Left ventricle myocardium inferior (tissue), 1 donor: ENCODE results near the gene PASK. TPM values are rescaled to one million over a fixed set of nuclear protein-coding genes. Genes with fewer than 3 reads are reported as not detected.

Experiments
- DNase-seq: peaks from one replicate; pipeline ENCODE4 v3.0.0-alpha.2; 2020
- H3K27ac ChIP-seq: fragments of 200-600 bp; replicated peaks from 2 replicates; pipeline ENCODE4 v1.8.0; 2021
- H3K27me3 ChIP-seq: fragments of 200-600 bp; 2 replicates; pipeline ENCODE4 v1.8.0; 2021; ENCODE audit warnings: low read depth
- H3K36me3 ChIP-seq: fragments of 200-600 bp; 2 replicates; pipeline ENCODE4 v1.8.0; 2021
- H3K4me1 ChIP-seq: fragments of 200-600 bp; 2 replicates; pipeline ENCODE4 v1.8.0; 2021
- H3K4me3 ChIP-seq: fragments of 200-600 bp; 2 replicates; pipeline ENCODE4 v1.8.0; 2021; ENCODE audit warnings: mild to moderate bottlenecking, moderate library complexity
- H3K9me3 ChIP-seq: fragments of 200-600 bp; replicated peaks from 2 replicates; pipeline ENCODE4 v1.8.0; 2021
- intact Hi-C: fragments of 100-400 bp; cut with micrococcal nuclease; formaldehyde crosslinking; loops from one replicate; pipeline ENCODE4 v1.11.0; 2022
- total RNA-seq: library from RNA; stranded (reverse); fragmentation: NEBNext Ultra II Directional; extraction: Animal tissue kit (Norgen Biotek cat#: 25700); gene quantifications from one replicate; pipeline ENCODE4 v1.2.1, GENCODE V29; 2021
- TF ChIP-seq, protein P1 (sequence below): fragments of 200-600 bp; IDR thresholded peaks from 2 replicates; pipeline ENCODE4 v1.8.0; 2021; ENCODE audit warnings: antibody characterized with exemption, mild to moderate bottlenecking, borderline replicate concordance
- donor health status: DM: no; HTN: yes; CAD: no; lungs with severe emphysema.

Gene PASK
- total RNA-seq, 1 donor from 2014 or later: 3.4 TPM

DNA sequence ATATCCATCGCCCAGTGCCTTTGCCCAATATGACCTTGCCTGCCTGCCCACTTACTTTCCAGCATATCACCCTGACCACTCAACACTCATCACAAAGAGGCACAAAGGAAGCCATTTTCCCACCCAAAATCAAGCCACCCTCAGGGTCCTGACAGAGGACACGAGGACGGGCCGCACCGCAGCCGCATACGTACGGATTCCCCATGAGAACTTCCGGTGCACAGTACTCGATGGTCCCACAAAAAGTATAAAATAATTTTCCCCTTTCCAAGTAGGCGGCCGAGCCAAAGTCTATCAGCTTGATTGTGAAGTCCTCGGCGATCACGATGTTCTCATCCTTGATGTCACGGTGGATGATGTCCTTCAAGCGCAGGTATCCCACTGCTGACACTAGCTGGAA lies 37.2 kb downstream of the PASK start:
- no peaks in the 10 kb centered on the region for H3K27me3 ChIP-seq
- intact Hi-C loops: no loop called here
- H3K27ac ChIP-seq: no peak overlapping the region
- no peaks in the 10 kb centered on the region for H3K36me3 ChIP-seq
- no peak for DNase-seq
- H3K4me3 ChIP-seq: no peak overlapping the region
- TF ChIP-seq, protein P1, sequence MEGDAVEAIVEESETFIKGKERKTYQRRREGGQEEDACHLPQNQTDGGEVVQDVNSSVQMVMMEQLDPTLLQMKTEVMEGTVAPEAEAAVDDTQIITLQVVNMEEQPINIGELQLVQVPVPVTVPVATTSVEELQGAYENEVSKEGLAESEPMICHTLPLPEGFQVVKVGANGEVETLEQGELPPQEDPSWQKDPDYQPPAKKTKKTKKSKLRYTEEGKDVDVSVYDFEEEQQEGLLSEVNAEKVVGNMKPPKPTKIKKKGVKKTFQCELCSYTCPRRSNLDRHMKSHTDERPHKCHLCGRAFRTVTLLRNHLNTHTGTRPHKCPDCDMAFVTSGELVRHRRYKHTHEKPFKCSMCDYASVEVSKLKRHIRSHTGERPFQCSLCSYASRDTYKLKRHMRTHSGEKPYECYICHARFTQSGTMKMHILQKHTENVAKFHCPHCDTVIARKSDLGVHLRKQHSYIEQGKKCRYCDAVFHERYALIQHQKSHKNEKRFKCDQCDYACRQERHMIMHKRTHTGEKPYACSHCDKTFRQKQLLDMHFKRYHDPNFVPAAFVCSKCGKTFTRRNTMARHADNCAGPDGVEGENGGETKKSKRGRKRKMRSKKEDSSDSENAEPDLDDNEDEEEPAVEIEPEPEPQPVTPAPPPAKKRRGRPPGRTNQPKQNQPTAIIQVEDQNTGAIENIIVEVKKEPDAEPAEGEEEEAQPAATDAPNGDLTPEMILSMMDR: no peak
- H3K9me3 ChIP-seq: no peaks in the 10 kb centered on the region
- H3K4me1 ChIP-seq: no peaks in the 10 kb centered on the region

DNA sequence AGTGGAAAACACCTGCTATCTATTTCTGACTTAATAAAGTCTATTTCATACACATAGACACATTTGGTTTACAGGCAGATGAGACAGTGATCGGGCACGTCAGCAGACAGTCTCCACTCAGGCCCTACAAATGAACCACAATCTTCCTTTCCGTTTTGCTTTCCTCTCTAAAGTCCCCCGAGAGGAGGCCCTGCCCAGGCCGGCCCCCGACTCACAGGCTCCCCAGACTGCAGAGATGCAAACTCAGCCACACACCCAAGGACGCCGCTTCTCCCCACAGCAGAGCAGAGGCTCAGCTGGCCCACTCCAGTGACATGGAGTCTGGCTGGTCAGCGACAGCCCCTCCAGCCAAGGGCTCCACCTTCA lies 37.8 kb downstream of the PASK start:
- Histone ChIP-seq H3K27me3 (no peaks in the 10 kb centered on the region), H3K27ac (no peak overlapping the region), H3K9me3 (no peaks in the 10 kb centered on the region), H3K36me3 (no peaks in the 10 kb centered on the region), H3K4me1 (no peaks in the 10 kb centered on the region), H3K4me3 (no peak overlapping the region)
- DNase-seq: no peak
- intact Hi-C loops: no loop called here
- TF ChIP-seq, protein P1: no peak

DNA sequence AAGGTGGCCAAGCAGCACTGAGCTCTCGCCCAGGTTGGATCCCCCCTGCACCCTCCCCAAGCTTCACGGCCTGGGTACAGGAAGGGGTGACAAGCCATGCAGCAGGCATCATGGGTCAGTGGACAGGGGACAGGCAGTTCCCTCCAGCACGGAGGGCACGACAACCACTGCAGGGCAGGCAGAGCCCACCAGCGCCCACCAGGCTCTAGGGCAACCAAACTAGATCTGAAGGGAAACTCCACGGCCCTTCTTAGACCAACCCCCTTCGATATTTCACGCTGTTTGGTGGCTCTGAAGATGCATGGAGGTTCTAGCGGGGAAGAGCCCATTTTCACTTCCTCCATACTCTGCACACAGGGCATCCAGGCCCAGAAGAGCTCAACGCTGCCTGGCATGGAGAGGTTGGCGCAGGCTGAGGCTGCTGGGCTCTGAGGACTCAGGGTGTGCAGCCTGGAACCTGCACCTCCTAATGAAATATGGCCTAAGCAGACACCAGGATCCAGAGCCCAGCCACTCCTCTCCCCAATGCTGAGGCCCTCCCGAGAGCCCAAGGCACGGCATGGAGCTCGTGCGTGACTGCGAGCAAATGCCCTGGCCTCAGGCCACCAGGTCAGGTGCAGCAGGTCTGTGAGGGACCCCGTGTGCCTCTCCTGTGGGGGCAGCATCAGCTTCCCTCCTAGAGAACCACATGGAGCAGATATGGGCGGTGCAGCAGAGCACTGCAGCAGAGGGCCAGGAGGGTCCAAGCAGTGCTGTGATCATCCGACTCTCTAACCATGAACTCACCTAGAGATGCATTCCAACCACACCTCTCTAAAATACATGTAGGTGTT lies 38.4 kb downstream of the PASK start:
- H3K9me3 ChIP-seq: no peaks in the 10 kb centered on the region
- H3K27ac ChIP-seq: no peak overlapping the region
- TF ChIP-seq, protein P1: no peak
- H3K27me3 ChIP-seq: no peaks in the 10 kb centered on the region
- H3K4me1 ChIP-seq: no peaks in the 10 kb centered on the region
- intact Hi-C loops: no loop called here
- H3K36me3 ChIP-seq: no peaks in the 10 kb centered on the region
- no peak for DNase-seq
- no peak overlapping the region for H3K4me3 ChIP-seq

DNA sequence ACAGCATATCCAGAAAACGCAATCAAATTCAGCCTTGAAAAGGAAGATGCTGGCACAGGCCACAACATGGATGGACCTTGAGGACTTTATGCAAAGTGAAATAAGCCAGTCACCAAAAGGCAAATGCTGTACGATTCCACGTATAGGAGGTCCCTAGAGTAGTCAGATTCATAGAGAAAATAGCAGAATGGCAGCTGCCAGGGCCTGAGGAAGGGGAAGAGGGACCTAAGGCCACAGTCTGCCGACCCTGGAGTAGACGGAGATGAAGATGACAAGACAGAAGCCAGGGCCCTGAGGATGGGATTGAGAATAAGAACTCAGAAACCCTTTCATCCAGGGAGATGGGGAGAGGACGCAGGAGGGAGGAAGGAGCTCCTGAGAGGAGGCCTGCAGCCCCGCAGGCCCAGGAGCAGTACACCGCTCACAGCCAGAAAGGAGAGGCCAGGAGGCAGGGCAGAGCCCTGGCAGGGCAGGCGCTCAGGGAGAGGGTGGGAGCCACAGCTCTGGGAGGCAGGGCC lies 39.1 kb downstream of the PASK start:
- Histone ChIP-seq H3K4me3 (no peak overlapping the region), H3K27ac (no peak overlapping the region), H3K4me1 (no peaks in the 10 kb centered on the region), H3K36me3 (no peaks in the 10 kb centered on the region), H3K9me3 (no peaks in the 10 kb centered on the region), H3K27me3 (no peaks in the 10 kb centered on the region)
- intact Hi-C loops: no loop called here
- TF ChIP-seq, protein P1: no peak
- DNase-seq: no peak

DNA sequence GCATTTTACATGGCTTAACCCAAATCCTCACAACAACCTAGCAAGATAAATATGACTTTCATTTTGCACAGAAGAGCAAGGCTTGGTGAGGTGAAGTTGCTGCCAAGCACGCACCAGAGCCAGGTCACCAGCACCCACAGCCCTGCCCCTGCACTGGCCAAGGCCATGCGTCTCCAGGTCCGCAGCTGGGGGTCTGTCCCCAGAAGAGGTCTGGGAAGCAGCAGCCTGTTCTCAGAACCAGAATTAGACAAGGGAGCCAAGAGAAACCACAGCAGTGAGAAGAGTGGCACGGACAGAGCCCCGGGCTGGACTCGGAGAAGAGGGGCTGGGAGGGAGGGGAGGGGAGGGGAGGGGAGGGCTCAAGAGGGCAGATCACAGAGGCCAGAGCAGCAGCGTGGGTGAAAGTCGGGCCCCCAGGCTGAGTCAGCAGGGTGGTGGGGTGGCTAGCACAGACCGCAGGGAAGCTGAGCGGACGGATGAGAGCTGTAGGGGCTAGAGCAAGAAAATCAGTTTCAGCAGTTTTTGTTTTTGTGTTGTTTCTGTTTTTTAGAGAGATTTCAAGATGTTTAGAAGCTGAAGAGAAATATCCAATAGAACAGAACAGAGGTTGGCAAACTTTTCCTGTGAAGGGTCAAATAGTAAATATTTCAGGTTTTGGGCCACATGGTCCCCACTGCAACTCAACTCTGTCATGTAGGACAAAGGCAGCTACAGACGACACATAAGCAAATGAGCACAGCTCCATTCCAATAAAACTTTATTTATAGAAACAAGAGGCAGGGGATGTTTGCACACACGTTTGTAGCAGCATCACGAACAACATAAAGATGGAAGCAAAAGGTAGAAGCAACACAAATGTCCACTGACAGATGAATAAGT lies 39.8 kb downstream of the PASK start:
- DNase-seq: no peak
- TF ChIP-seq, protein P1: no peak
- H3K27ac ChIP-seq: no peak overlapping the region
- intact Hi-C loops: no loop called here
- no peaks in the 10 kb centered on the region for H3K4me1 ChIP-seq
- H3K36me3 ChIP-seq: no peaks in the 10 kb centered on the region
- no peak overlapping the region for H3K4me3 ChIP-seq
- H3K27me3 ChIP-seq: no peaks in the 10 kb centered on the region
- no peaks in the 10 kb centered on the region for H3K9me3 ChIP-seq
